Lower lobe of right lung (tissue), 2 donors: ENCODE data around the gene MYPOP. TPM values are rescaled to one million over a fixed set of nuclear protein-coding genes. Genes with fewer than 3 reads are reported as not detected.

Experiments
- ATAC-seq, 2 donors: fragments of 200-7000 bp; cut with Tn5 transposase; one replicate each; pipeline ENCODE4 v1.9.1; 2020 to 2022; ENCODE audit warnings: mild to moderate bottlenecking in 2 of 2, moderate library complexity in 2 of 2
- DNase-seq: peaks from one replicate; pipeline ENCODE4 v3.0.0-alpha.2; 2020
- H3K27ac ChIP-seq: fragments of 200-600 bp; one replicate; pipeline ENCODE4 v1.8.0; 2022
- H3K27me3 ChIP-seq: fragments of 200-600 bp; one replicate; pipeline ENCODE4 v1.8.0; 2022; ENCODE audit warnings: low read depth
- H3K36me3 ChIP-seq: fragments of 200-600 bp; one replicate; pipeline ENCODE4 v1.8.0; 2022; ENCODE audit warnings: mild to moderate bottlenecking
- H3K4me1 ChIP-seq: fragments of 200-600 bp; one replicate; pipeline ENCODE4 v1.8.0; 2022
- H3K4me3 ChIP-seq: fragments of 200-600 bp; one replicate; pipeline ENCODE4 v1.8.0; 2022; ENCODE audit warnings: mild to moderate bottlenecking
- H3K9me3 ChIP-seq: fragments of 200-600 bp; one replicate; pipeline ENCODE4 v1.8.0; 2022
- CTCF ChIP-seq: fragments of 200-600 bp; IDR thresholded peaks from one replicate; pipeline ENCODE4 v1.8.0; 2022; ENCODE audit warnings: antibody characterized with exemption, mild to moderate bottlenecking
- intact Hi-C: fragments of 100-400 bp; cut with DNase I; formaldehyde crosslinking; loops from one replicate; pipeline ENCODE4 v1.11.0; 2022
- total RNA-seq: library from RNA; stranded (reverse); fragmentation: NEBNext Ultra II Directional; extraction: Animal tissue kit (Norgen Biotek cat#: 25700); gene quantifications from one replicate; pipeline ENCODE4 v1.2.1, GENCODE V29; 2021
- donor health status: DM: no; HTN: yes; CAD: no; lungs with severe emphysema.

The MYPOP gene
- total RNA-seq, 1 donor from 2014 or later = 7.5 TPM

- DNase-seq (no peak), ATAC-seq (no peak)
- H3K4me3 ChIP-seq = no peak overlapping the region
- peaks cover 14% of the 10 kb centered on the region for H3K27me3 ChIP-seq
- peaks cover 21% of the 10 kb centered on the region for H3K4me1 ChIP-seq
- H3K36me3 ChIP-seq = peaks cover 2% of the 10 kb centered on the region
- intact Hi-C loops = no loop called here
- H3K27ac ChIP-seq = no peak overlapping the region
- H3K9me3 ChIP-seq = no peaks in the 10 kb centered on the region
- no peak for TF ChIP-seq CTCF
These were observed 35.8 kb downstream of the MYPOP start for GRCh38 chr19:45866400-45867176.

GRCh38 chr19:45865269-45865948 is 37.0 kb downstream of the MYPOP start:
- no peak for DNase-seq
- intact Hi-C loops = no loop called here

GRCh38 chr19:45864629-45865082 is 37.8 kb downstream of the MYPOP start:
- no peak overlapping the region for H3K27ac ChIP-seq
- H3K9me3 ChIP-seq = no peaks in the 10 kb centered on the region
- peaks cover 31% of the 10 kb centered on the region for H3K4me1 ChIP-seq
- intact Hi-C loops = no loop called here
- peaks cover 14% of the 10 kb centered on the region for H3K27me3 ChIP-seq
- peaks cover 16% of the 10 kb centered on the region for H3K36me3 ChIP-seq
- H3K4me3 ChIP-seq = peak overlapping the region; percentile 99
- ATAC-seq (no peak), DNase-seq (no peak)
- no peak for TF ChIP-seq CTCF

More at GRCh38 chr19:45865269-45865948, 37.0 kb downstream of the MYPOP start:
- ATAC-seq = no peak
- Histone ChIP-seq H3K4me3 (no peak overlapping the region), H3K36me3 (peaks cover 9% of the 10 kb centered on the region), H3K4me1 (peaks cover 31% of the 10 kb centered on the region), H3K9me3 (no peaks in the 10 kb centered on the region), H3K27me3 (peaks cover 14% of the 10 kb centered on the region), H3K27ac (no peak overlapping the region)
- TF ChIP-seq CTCF = no peak

DNA sequence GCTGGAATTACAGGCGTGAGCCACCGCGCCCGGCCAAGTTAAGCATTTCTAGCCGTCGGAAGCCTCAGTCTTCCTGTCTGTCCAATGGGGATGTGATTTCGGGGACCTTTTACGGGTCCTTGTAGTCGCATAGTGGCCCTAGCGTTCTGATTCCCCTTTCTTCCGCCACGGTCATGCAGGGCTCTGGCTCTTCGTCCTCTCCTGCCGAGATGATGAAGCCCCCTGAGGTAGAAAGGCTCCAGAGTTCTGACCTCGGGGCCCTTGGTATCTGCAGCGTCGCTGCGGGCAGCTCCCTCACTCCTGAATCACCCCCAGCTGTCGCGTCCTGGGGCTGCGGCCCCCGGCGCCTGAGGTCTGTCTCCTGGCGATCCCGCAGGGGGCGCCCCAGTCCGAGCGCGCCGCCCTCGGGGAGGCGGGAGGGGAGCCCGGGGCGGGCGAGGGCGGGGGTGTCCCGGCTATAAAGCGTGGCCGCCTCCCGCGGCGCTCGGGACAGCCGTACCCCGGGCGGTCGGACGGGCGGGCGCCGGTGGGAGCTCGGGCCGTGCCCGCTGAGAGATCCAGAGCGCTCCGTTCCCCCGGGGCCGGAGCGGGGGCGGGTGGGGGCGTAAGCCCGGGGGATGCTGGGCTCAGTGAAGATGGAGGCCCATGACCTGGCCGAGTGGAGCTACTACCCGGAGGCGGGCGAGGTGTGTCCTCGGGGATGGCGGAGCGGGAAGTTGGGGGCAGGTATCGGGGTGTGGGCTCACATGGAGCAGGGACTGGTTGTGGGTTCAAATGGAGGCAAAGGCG is 38.4 kb downstream of the MYPOP start, which contains the start of gene FOXA3:
Gene FOXA3 (plus strand): TSS at position 487 of the 789 bp plus-strand sequence. CDS start 131 bp downstream, at position 618.
- H3K27me3 ChIP-seq = peaks cover 14% of the 10 kb centered on the region
- intact Hi-C loops = no loop called here
- H3K27ac ChIP-seq = no peak within 1 kb of the TSS
- ATAC-seq (peak; percentile 83 to 84), DNase-seq (no peak)
- TF ChIP-seq CTCF = peak; percentile 73
- H3K4me1 ChIP-seq = peaks cover 31% of the 10 kb centered on the region
- H3K36me3 ChIP-seq = peaks cover 22% of the 10 kb centered on the region
- peak within 1 kb of the TSS; percentile 99 for H3K4me3 ChIP-seq
- no peaks in the 10 kb centered on the region for H3K9me3 ChIP-seq

- Histone ChIP-seq H3K4me1 (peaks cover 31% of the 10 kb centered on the region), H3K36me3 (peaks cover 28% of the 10 kb centered on the region), H3K4me3 (peak overlapping the region; percentile 99), H3K27me3 (peaks cover 14% of the 10 kb centered on the region), H3K9me3 (no peaks in the 10 kb centered on the region), H3K27ac (no peak overlapping the region)
- ATAC-seq (no peak), DNase-seq (no peak)
- TF ChIP-seq CTCF = no peak
- intact Hi-C loops = no loop called here
These were observed 39.0 kb downstream of the MYPOP start for GRCh38 chr19:45863335-45863839.
